Frontal cortex (tissue), 4 donors: ENCODE data around the gene ADAMTS10. TPM values are rescaled to one million over a fixed set of nuclear protein-coding genes. Genes with fewer than 3 reads are reported as not detected.
"Not testable (repeated sequence)": the region's sequence is repeated elsewhere in the genome, so short reads cannot be mapped to it uniquely, and the experiment has no call there.

Source experiments
- DNase-seq, 2 donors: peaks; one replicate each; pipeline ENCODE4 v3.0.0; 2012; ENCODE audit warnings: low spot score in 2 of 2
- FAIRE-seq: peaks from 2 replicates; lab custom pipeline; 2012; peaks lifted over from hg19 to GRCh38; lab: Jason Lieb, UNC
- total RNA-seq: library from RNA; depleted of rRNA; stranded (reverse); fragments of >200 nt; gene quantifications from one replicate; pipeline ENCODE4 v1.2.3, GENCODE V29; 2014
- donor health status: control.
- donor health status: control.
- donor health status: control.

Gene ADAMTS10
- total RNA-seq, 1 donor from 2014 or later, result 34.6 TPM

DNA sequence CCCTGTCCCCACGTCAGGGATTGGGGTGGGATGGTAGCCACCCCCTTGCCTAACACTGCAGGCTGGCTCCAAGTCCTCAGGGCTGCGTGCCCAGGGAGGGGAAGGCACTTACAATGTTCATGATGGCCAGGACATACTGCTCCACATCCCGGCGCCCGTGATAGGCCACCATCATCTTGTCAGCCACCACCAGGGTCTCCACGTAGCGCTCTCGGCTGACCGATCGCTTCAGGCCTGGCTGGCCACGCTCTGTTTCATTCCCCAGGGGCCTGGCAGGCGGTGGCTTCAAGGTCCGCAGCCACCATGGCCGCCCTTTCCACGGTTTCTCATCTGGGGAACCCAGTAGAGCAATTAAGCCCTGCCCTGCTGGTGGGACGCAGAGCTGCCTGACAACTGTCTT lies 9.7 kb downstream of the ADAMTS10 start:
- no peak for DNase-seq
- FAIRE-seq, result no peak

DNA sequence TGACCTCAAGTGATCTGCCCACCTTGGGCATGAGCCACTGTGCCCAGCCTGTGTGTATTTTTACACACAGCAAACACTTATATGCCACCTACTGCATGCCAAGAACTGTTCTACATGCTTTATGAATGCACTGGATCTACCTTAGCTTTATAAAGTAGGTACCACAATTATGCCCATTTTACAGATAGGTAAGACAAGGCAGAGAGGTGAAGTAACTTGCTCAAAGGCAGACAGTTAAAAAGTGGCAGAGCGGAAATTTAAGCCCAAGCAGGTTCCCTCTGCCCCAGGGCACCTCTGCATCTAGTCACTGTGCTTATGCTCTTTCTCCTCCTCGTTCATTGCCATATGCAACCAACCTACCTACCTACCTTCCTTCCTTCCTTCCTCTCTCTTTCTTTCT lies 10.5 kb downstream of the ADAMTS10 start:
- DNase-seq, result no peak
- FAIRE-seq, result no peak

DNA sequence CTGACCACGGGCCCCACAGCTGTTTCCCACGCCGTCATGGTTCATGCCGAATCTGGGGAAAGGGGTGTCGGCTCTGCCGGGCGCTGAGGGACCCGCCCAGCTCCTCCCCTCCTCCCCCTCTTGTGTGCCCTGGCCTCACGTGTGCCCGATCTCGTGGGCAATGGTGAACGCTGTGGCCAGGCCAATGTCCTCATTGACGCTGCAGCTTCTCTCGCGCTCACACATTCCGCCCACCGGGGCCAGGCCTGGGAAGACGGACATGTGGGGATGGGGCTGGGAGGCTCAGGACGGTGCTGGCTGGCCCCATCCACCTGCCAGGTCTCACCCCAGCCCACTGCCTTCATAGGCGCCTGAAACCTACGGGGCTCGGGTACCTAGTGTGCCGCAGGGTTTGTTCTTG lies 14.3 kb downstream of the ADAMTS10 start:
- FAIRE-seq (no peak), DNase-seq (no peak)

DNA sequence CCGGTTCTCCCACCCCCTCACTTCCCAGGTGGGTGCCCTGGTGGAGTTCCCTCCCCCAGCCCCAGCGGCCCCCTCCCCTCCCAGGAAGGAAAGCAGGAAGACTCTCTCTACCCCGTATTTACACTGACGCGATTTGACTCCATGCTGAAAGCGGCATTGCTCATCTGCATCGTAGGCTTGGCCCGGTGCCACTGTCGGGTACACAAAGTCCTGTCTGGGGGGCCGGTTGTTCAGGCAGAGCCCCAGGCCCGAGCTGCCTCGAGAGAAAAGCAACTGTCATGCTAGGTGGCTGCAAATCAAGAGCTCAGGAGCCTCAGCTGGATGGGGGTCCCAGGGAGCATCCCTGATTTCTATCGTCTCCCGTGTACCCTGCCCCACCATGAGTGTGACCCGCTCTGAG lies 14.9 kb downstream of the ADAMTS10 start:
- DNase-seq (no peak), FAIRE-seq (no peak)

DNA sequence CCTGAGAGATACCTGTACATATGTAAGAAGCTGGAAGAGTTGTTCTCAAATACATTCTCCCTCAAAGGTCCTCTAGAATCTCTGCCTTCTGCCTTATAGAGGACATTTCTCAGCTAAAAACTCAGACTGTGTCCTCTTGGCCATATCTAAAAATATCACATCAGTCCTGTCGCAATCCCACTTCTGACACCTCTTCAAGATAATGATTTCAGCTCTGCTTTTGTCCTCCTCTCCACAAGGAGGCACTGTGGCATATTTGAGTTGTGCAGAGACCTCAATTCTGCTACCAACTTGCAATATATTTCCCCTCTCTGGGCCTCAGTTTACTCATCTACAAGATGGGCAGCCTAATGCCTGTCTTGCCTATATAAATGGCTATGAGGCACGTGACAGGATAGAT lies 16.6 kb downstream of the ADAMTS10 start:
- FAIRE-seq, result no peak

DNA sequence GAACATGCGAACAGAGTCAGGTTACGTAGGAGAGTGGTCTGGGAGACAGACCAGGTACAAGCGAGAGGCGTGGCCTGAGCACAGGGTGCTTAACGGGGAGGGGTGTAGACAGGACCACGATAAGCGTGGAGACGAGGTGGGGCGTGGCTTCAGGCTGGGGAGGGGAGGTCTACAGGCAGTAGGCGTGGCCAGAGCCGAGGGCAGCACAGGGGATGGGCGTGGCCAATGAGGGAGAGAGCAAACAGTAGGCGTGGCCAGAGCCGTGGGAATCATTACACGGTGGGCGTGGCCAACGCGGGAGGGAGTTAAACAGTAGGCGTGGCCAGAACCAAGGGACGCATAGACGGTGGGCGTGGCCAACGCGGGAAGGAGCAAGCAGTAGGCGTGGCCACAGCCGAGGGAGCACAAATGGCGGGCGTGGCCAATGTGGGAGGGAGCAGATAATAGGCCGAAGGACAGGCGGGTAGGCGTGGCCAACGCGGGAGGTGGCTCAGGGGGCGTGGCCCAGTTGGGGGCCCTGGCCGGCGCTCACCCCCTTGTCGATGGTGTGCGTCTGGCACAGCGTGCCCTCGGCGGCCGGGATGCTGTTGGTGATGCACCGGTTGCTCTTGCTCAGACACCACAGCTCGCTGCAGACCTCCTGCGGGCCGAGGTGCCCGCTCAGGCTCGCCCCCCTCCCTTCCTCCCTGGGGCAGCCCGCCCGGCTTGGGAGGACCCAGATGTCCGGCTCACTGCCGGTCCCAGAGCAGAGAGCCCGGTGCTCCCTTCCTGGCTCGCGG lies 18.1 kb downstream of the ADAMTS10 start:
- FAIRE-seq, result no peak

More for the DNA sequence above, 16.6 kb downstream of the ADAMTS10 start:
- DNase-seq, result no peak

DNA sequence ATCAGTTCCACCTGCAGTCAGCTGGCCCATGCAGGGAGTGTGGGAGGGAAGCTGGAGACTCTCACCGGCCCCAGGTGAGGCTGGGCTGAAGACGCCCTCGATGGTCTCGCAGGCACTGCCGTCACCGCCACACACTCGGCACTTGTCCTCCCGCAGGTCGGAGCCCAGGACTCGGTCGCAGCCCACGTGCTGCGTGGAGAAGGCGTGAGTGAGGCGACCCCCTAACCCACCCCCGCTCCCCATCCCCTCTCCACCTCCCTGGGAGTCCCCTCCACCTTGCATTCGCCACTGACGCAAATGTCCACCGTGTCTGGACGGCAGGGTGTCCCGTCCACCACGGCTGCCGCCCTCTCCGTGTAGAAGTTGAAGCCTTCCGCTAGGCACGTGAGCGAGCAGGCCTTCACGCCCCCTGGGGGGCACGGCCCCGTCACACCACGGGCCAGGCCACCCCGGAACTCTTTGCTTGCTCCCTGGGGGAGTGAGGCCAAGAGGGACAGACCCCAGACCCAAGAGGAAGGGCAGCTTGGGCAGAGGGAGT lies 21.3 kb downstream of the ADAMTS10 start:
- FAIRE-seq (no peak), DNase-seq (no peak)

More for the DNA sequence above, 18.1 kb downstream of the ADAMTS10 start:
- peak; percentile 74 to 93 for DNase-seq

DNA sequence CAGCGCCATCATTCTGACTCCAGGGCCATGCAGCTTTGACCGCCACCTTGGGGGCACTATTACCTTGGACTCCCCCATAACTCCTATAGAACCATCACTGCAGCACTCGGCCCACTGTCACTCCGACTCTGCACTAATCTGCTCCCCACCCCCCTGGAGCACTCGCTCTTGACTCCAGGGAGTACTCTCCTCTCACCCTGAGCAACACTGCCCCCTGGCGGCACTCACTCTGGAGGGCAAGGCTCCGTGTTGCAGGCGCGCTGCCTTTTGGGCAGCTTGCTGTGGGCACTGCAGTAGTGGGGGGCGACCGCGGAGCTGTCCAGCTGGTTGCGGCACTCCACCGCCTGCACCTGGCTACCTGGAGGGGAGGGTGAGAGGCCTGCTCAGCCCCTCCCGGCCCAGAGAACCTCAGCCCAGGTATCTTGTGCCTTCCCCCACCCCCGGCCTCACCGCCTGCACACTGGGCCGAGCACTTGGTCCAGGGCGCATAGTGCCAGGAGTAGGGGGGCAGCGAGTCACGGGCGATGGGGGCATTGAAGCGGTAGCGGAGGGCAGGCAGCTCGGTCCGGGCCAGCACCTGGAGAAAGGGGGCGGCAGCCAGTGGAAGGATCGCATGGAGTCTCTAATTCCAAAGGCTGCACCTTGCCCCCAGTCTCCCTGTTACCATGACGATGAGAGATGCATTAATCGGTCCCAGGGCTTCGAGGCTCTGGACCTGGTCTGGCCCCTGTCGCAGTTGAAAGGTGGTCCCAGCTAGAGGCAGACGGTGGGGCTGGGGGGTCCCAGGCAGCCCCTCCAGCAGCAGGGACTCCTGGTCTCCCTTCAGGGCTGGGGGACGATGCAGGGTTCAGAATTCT lies 24.4 kb downstream of the ADAMTS10 start:
- FAIRE-seq, result no peak
- DNase-seq, result no peak

DNA sequence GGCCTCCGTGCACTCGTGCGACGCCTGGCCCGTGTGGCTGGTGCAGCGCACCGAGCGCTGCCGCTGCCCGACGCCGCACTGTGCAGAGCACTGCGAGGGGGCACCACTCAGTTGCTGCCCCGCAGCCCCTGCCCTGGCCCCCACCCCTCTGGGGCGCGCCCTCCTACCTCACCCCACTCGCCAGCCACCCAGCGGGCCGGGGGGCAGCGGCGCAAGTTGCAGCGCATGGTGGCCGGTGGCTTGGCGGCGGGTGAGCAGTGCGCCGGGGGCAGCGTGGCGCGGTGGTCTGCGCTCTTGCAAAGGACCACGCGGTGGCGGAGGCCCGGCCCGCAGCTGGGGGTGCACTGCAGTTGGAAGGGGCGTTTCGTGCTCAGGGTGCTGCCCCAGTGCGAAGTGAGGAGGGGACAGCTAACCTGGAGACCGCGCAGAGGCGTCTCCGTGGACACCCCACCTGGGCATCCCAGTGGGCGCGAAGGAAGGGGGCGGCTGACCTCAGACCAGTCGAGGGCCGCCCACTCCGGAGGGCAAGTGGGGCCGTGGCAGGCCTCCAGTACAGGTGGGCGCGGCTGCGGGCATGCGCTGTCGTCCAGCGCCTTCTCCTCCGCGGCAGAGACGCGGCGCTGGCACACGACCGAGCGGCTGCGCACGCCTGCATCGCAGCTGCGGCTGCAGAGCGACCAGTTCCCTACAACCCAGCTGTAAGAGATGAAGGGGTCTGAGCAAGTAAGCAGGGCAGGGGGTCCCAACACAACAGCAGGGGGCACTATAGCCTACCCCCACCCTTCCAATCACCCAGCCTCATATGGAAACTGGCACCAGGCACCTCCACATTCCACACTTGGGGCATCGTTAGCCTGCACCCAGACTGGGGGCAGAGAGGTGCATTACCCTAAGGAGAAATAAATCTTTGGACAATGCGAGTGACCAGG lies 25.3 kb downstream of the ADAMTS10 start:
- FAIRE-seq, result no peak
- no peak for DNase-seq

DNA sequence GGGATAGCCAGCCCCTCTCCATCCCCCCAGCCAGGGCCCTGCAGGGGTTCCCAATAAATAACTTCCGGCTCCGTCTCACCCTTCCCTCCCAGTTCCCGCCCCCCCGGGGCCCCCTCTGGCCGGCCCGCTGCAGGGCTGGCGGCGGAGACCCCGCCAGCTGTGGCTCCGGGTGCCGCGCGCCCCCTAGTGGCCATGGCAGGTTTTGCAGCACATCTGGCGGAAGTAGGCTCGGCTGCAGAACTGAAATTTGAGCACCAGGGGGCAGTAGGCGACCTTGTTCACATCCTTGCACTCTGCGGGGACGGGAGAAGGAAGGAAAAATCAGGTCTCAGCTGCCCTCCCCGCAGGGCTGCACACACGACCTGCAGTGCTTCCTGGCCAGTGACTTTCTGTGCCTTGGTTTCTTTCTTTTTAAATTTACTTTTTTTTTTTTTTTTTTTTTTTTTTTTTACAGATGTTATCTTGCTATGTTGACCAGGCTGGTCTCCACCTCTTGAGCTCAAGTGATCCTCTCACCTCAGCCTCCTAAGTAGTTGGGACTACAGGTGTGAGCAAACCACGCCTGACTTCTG lies 29.7 kb downstream of the ADAMTS10 start:
- peak; percentile 73 to 80 for DNase-seq
- FAIRE-seq, result no peak

DNA sequence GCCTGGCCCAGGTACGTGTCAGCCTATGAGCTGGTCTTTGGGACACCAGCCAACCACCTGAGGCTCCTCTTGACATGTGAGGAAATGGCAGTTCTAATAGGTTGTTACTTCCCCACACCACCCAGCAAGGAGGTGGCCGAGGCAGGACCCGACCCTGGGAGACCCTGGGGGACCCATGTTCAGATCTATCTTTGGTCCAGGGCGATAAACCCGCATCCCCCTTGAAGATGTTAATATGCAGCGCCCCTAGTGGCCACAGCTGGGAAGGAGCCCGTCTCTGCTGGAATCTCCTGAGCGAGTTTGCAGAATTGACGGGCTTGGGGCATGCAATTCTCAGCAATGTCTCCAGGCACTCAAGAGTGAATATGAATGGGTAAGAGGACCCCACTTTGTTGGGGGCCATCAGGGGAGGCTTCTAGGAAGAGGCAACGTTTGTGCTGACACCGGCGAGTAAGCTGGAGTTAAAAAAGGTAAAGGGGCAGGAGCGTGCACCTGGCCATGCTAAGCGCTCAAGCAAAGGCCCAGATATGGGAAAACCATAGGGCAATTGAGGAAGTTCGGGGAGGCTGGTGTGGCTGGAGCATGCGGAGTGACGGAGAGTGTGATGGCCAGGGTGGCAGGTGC lies 31.8 kb downstream of the ADAMTS10 start:
- DNase-seq, result peak in 1 of 2 donors; percentile 73
- no peak for FAIRE-seq

DNA sequence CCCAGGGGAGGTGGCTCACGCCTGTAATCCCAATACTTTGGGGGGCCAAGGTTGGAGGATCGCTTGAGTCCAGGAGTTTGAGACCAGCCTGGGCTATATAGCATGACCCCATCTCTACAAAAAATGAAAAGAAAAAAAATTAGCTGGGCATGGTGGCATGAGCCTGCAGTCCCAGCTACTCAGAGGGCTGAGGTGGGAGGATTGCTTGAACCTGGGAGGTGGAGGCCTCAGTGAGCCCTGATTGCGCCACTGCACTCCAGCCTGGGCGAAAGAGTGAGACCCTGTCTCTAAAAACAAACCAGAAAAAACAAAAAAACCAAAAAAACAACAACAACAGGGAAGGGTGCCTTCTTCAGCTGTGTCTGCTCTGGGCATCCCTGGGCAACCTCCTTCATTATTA lies 32.8 kb downstream of the ADAMTS10 start:
- FAIRE-seq (no peak), DNase-seq (no peak)

DNA sequence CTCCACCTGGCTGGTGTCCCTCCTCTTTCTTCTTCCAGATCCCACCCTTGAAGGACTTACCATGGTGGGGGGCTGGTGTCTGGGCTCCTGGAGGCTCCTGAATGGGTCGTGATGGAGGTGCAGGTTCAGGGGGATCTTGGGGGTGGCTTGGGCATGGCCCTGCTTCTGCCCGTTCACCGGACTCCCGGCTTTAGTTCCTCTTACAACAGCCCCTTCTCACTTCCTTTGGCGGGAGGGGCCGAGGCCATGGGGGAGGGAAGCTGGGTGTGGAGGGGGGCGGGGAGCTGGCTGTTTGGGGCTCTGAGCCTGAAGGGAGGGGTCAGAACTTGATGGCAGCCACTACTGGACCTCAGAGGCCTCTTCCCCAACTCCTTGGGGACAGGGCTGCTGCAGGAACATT lies 33.3 kb downstream of the ADAMTS10 start, which contains the start of gene MYO1F:
TSS of gene MYO1F (minus strand) at position 196 of the 400 bp plus-strand sequence. CDS start at position 63, 133 bp downstream.
- no peak for FAIRE-seq

DNA sequence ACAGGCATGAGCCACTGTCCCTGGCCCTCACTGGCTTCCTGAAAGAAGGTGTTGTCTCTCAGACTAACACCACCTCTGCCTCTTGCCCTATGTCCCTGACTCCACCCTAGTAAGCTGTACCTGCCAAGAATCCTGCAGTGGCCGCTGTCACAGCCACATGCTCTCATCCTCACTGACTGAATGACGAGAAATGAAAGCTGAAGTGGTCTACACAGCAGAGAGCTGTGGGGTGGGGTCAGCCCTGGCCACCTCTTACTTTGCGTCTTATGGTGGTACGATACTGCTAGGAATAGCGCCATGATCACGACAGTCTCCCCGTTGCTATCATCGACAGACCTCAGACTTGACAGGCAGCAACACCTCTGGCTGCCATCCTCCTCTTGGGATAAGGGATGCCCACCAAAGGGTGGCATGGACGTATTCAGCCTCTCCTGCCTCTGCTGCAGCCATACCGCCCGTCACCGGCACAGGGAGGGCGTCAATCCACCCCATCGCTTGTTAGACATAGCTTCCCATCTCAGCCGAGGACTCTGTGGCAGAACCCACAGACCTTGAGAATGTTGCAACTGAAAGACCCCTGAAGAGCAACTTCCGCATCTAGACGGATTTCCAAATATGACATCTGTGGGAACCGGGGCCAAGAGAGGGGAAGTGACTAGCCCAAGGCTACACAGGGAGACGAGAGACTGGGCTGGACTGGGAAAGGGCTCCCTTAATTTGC lies 34.1 kb downstream of the ADAMTS10 start:
- FAIRE-seq, result no peak

More for the DNA sequence above, 33.3 kb downstream of the ADAMTS10 start, which contains the start of gene MYO1F:
- no peak for DNase-seq

DNA sequence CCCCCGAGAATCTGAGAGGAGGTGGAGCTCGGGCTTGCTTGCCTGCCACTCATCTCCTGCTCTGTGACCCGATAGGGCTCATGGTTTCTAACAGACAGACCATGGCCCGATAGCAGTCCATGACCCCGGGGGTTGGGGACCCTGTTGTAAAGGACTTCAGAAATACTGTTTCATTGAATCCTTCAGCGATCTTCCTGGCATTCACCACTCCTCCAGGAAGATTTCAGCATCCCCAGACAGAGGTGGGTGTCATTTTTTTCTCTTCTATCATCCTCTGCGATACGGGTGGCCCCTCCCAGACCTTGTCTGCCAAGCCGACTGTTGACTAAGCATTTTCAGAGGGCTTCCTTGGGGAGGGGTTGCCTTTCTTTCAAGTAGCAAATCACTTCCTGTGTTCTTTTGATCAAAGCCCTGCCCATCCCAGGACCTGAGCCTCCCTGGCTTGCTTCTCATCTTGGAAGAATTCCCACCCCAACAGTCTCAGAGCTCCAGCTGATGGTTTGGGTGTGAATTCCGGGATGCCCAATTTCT lies 35.0 kb downstream of the ADAMTS10 start:
- no peak for FAIRE-seq
- no peak for DNase-seq

More for the DNA sequence above, 34.1 kb downstream of the ADAMTS10 start:
- DNase-seq, result no peak

DNA sequence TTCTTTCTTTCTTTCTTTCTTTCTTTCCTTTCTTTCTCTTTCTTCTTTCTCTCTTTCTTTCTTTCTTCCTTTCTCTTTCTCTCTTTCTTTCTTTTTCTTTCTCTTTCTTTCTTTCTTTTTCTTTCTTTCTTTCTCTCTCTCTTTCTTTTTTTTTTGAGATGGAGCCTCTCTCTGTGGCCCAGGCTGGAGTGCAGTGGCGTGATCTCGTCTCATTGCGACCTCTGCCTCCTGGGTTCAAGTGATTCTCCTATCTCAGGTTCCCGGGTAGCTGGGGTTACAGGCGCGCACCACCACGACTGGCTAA lies 35.9 kb downstream of the ADAMTS10 start:
- not testable (repeated sequence) for DNase-seq, FAIRE-seq

DNA sequence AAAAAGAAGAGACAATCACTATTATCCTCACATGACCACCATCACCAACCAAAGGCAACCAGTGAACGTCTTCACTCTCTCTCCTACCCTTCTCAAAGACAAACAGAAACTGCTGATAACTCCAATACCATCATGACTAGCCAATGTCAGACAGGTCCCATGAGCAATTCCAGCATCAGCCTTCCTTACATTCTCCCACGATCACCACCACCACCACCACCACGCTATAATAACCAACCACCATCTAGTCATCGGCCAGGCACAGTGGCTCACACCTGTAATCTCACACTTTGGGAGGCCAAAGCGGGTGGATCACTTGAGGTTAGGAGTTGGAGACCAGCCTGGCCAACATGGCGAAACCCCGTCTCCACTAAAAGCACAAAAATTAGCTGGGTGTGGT lies 37.2 kb downstream of the ADAMTS10 start:
- no peak for FAIRE-seq
- no peak for DNase-seq

DNA sequence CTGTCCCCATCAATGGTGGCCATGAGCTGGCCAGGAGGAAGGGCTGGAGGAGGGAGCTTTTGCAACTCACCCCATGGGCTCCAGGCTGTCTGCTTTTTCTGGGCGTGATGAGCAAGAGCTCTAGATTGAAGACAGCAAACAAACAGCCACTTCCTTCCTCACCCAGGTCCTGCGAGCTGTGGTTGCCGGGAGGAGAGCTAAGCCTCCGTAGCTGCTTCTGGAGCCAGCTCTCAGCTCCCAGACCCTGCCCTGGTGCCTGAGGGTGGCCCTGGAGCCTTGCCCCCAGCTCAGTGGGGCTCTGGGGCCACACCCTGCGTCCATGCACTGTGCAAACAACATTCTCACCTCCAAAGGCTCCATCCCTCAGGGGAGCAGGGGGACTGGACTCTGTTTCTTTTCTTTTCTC lies 39.5 kb downstream of the ADAMTS10 start:
- FAIRE-seq, result no peak

More for the DNA sequence above, 39.5 kb downstream of the ADAMTS10 start:
- DNase-seq, result no peak
